Karpas-422 (cell line): Measurements from ENCODE around the gene RBM3. TPM values are rescaled to one million over a fixed set of nuclear protein-coding genes. Genes with fewer than 3 reads are reported as not detected.

Experiments used
- DNase-seq: peaks from one replicate; pipeline ENCODE4 v3.0.0-alpha.2; 2015
- H2AFZ ChIP-seq: fragments of 200-600 bp; sonication (generic); 2 replicates; pipeline ENCODE4 v1.6.1; 2014; ENCODE audit warnings: antibody characterized with exemption, low read length, mixed read lengths
- H3K27ac ChIP-seq: fragments of 200-600 bp; sonication (generic); 2 replicates; pipeline ENCODE4 v1.5.1; 2014; ENCODE audit warnings: mild to moderate bottlenecking, low read length, moderate library complexity
- H3K27me3 ChIP-seq: fragments of 200-600 bp; sonication (generic); 2 replicates; pipeline ENCODE4 v1.6.1; 2014; ENCODE audit warnings: low read length, mixed read lengths
- H3K36me3 ChIP-seq: fragments of 200-600 bp; sonication (generic); 2 replicates; pipeline ENCODE4 v1.6.1; 2014; ENCODE audit warnings: low read length, mixed read lengths; ENCODE audit not compliant: insufficient read depth
- H3K4me1 ChIP-seq: fragments of 200-600 bp; sonication (generic); 2 replicates; pipeline ENCODE4 v1.6.1; 2014; ENCODE audit warnings: mild to moderate bottlenecking, low read length, mixed read lengths
- H3K4me2 ChIP-seq: fragments of 200-600 bp; sonication (generic); 2 replicates; pipeline ENCODE4 v1.6.1; 2014; ENCODE audit warnings: low read length, low read depth, mild to moderate bottlenecking; ENCODE audit not compliant: poor library complexity, severe bottlenecking
- H3K4me3 ChIP-seq: fragments of 200-600 bp; sonication (generic); 2 replicates; pipeline ENCODE4 v1.5.1; 2014; ENCODE audit warnings: mild to moderate bottlenecking, antibody characterized with exemption, low read length, mixed read lengths
- H3K79me2 ChIP-seq: fragments of 200-600 bp; sonication (generic); 2 replicates; pipeline ENCODE4 v1.6.1; 2014; ENCODE audit warnings: mild to moderate bottlenecking, low read length, mixed read lengths
- H3K9ac ChIP-seq: fragments of 200-600 bp; sonication (generic); 2 replicates; pipeline ENCODE4 v1.6.0; 2014; ENCODE audit warnings: low read length
- H3K9me2 ChIP-seq: fragments of 200-600 bp; sonication (generic), shearing (Covaris generic); replicated peaks from 2 replicates; pipeline ENCODE4 v1.6.0; 2014; ENCODE audit warnings: mild to moderate bottlenecking, low read length, moderate library complexity; ENCODE audit not compliant: insufficient read depth
- H3K9me3 ChIP-seq: fragments of 300-700, 200-600 bp; sonication (generic); 2 replicates; pipeline ENCODE4 v1.6.1; 2014; ENCODE audit warnings: low read length, mixed read lengths
- H4K20me1 ChIP-seq: fragments of 200-600 bp; sonication (generic); 2 replicates; pipeline ENCODE4 v1.6.1; 2014; ENCODE audit warnings: mild to moderate bottlenecking, antibody characterized with exemption, low read length, low read depth; ENCODE audit not compliant: insufficient read depth
- small RNA-seq: library from RNA; depleted of rRNA; stranded (forward); fragments of <200 nt; gene quantifications from one replicate; pipeline ENCODE3, GENCODE V24; 2014
- total RNA-seq: library from RNA; depleted of rRNA; stranded (reverse); fragments of >200 nt; shearing (Covaris generic); gene quantifications from 2 replicates; pipeline ENCODE4 v1.2.3, GENCODE V29; 2014; ENCODE audit warnings: low replicate concordance; rRNA removed

Gene RBM3
- total RNA-seq, 1 experiment from 2014 or later, result 183 TPM

DNA sequence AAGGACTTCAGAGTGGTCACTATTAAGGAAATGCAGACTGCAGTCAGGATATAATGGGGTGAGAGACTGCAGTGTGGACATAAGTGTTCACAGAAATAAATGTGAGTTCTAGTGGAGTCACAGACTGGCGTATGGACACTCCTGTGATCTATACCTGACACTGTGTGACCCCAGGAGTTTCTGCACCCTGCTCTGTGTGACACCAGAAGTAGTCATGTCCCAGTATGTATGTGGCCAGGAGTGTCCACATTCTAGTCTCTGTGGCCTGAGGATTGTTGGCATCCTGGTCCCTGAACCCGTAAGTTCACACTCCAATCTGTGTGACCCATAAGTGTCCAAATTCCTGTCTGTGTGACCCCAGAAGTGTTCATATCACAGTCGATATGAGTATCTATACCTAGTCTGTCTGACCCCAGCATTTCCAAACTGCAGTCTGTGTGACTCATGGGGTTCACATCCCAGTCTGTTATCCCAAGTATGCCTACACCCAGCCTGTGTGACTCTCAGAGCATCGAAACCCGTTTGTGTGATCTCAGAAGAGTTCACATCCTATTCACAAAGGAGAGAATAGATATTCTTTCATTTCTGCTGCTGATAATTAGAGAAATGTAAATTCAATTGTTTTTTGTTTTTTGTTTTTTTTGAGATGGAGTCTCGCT lies 39.3 kb downstream of the RBM3 start:
- H3K79me2 ChIP-seq, result no peaks in the 10 kb centered on the region
- no peak overlapping the region for H3K4me3 ChIP-seq
- no peaks in the 10 kb centered on the region for H3K9me2 ChIP-seq
- H4K20me1 ChIP-seq, result no peaks in the 10 kb centered on the region
- DNase-seq, result no peak
- no peak overlapping the region for H3K9ac ChIP-seq
- no peaks in the 10 kb centered on the region for H3K4me1 ChIP-seq
- no peak overlapping the region for H3K4me2 ChIP-seq
- no peak overlapping the region for H2AFZ ChIP-seq
- H3K36me3 ChIP-seq, result no peaks in the 10 kb centered on the region
- H3K9me3 ChIP-seq, result no peaks in the 10 kb centered on the region
- H3K27me3 ChIP-seq, result no peaks in the 10 kb centered on the region
- no peak overlapping the region for H3K27ac ChIP-seq

DNA sequence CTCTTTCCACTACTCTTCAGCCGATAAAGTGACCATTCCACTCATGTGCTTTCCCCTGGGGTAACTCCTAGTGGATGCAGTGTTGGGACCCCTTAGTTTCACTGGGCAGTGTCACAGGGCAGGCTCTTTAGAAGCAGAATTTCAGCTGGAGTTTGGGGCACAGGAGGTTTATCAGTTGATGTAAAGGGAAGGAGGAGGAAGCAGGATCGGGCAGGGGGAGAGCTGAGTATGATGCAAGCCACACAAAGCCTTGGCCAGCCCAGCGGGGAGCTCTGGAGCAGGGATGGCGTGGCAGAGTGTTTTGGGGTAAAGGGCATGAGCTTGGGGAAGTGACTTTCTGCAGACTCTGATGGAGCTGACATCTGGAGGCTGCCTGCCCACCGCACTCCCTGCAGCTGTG lies 42.3 kb downstream of the RBM3 start:
- Histone ChIP-seq H3K79me2 (no peaks in the 10 kb centered on the region), H3K36me3 (no peaks in the 10 kb centered on the region), H4K20me1 (no peaks in the 10 kb centered on the region), H3K9me2 (no peaks in the 10 kb centered on the region), H3K9me3 (no peaks in the 10 kb centered on the region), H3K27me3 (no peaks in the 10 kb centered on the region), H2AFZ (no peak overlapping the region), H3K4me1 (no peaks in the 10 kb centered on the region), H3K9ac (no peak overlapping the region), H3K4me3 (no peak overlapping the region), H3K27ac (no peak overlapping the region), H3K4me2 (no peak overlapping the region)
- DNase-seq, result no peak

DNA sequence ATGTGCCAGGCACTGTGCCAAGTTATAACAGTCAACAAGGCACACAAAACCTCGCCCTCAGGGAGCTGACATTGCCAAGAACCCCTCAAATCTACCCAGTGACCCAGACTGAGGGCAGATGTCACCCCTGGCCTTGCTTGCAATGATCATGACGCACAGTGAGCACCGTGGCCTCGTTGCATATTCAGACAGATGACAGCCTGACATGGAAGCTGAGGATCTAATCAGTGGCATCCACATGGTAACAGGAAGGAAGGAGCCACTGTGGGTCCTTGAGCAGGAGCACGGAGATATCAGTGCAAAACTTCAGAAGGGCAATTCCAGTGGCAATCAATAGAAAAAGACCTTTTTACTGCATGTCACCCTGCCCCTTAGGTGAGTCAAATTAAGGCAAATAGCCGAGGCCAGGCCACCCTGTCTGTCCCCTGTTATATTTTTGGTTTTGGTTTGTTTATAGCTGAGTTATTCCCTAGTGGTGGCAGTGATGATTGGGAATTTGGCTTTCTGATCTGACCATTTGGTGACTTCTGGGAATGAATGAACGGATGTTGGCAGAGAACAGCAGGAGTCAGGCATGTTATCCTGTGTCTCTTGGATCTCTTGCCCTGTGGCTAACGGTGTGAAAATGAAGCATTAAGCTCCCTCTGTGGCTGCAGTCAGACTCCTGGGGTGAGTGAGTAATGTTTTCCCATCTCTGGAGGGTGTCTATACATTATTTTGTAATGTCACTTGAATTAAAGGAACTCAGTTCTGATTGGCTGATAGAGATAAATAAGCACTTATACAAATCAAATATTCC lies 43.5 kb downstream of the RBM3 start:
- Histone ChIP-seq H3K4me3 (no peak overlapping the region), H3K9me2 (no peaks in the 10 kb centered on the region), H3K9ac (no peak overlapping the region), H3K9me3 (no peaks in the 10 kb centered on the region), H3K4me2 (no peak overlapping the region), H3K27ac (no peak overlapping the region), H4K20me1 (no peaks in the 10 kb centered on the region), H3K79me2 (no peaks in the 10 kb centered on the region), H2AFZ (no peak overlapping the region), H3K4me1 (no peaks in the 10 kb centered on the region), H3K36me3 (no peaks in the 10 kb centered on the region), H3K27me3 (no peaks in the 10 kb centered on the region)
- no peak for DNase-seq

DNA sequence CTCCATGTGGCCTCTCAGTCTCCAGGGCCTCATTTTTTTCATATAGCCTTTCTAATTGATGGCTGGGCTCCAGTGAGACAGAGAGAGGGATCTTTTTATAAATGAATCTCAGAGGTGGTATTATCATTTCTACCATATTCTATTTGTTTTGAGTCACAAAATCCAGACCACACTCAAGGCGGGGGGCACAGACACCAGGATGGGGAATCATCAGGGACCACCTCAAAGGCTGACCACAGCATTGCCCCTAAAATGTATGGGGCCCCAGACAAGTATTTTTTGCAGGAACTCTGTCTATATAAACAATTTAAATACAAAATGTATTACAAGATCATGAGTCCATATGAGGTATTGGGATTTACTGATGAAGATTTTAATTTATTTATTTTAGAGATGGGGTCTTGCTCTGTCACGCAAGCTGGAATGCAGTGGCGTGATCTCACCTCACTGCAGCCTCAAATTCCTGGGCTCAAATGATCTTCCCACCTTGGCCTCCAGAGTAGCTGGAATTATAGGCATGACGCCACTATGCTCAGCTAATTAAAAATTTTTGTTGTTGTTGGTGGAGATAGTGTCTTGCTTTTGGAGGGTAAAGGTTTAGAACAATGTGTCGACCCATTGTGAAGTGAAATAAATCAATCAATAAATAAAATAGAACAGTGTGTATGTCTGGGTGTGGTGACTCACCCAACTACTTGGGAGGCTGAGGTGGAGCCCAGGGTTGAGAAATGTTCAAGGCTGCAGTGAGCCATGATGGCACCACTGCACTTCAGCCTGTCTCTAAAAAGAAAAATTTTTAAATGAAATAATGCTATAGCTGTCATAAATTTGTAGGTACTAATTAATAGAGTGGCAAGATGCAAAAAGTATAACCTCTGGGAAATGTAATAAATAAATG lies 52.4 kb downstream of the RBM3 start:
- Histone ChIP-seq H4K20me1 (no peaks in the 10 kb centered on the region), H3K4me2 (no peak overlapping the region), H3K4me3 (no peak overlapping the region), H3K4me1 (no peaks in the 10 kb centered on the region), H3K9me2 (no peaks in the 10 kb centered on the region), H3K36me3 (no peaks in the 10 kb centered on the region), H3K79me2 (no peaks in the 10 kb centered on the region), H3K27me3 (no peaks in the 10 kb centered on the region), H3K9ac (no peak overlapping the region), H3K27ac (no peak overlapping the region), H3K9me3 (no peaks in the 10 kb centered on the region), H2AFZ (no peak overlapping the region)
- DNase-seq, result no peak

Small RNA genes lying within 50 kb of the gene (small RNA-seq; reads per million reads assigned to genes)
- not detected for gene MRPL32P1

Other genes with a start within 250 kb of the RBM3 start
- not detected in 2 replicates for gene SSX3, start 217.8 kb upstream of the RBM3 start, total RNA-seq
- gene SSX4, start 190.9 kb upstream of the RBM3 start, total RNA-seq, result not detected in 2 replicates
- gene SSX4B, start 162.5 kb upstream of the RBM3 start, total RNA-seq, result not detected in 2 replicates
- gene SLC38A5, start 104.2 kb upstream of the RBM3 start, total RNA-seq, result not detected in 2 replicates
- gene FTSJ1, start 98.3 kb upstream of the RBM3 start, total RNA-seq, result 22.9 and 36.3 TPM in 2 replicates
- 0.29 TPM in 1 of 2 replicates, not detected in the other for gene PORCN, start 65.5 kb upstream of the RBM3 start, total RNA-seq
- 50.2 and 90.6 TPM in 2 replicates for gene EBP, start 52.7 kb upstream of the RBM3 start, total RNA-seq
- gene TBC1D25, start 34.8 kb upstream of the RBM3 start, total RNA-seq, result 3.1 and 14.4 TPM in 2 replicates
- gene WDR13, start 23.0 kb downstream of the RBM3 start, total RNA-seq, result 35.5 and 53.4 TPM in 2 replicates
- gene WAS, start 109.3 kb downstream of the RBM3 start, total RNA-seq, result 63.4 and 83.6 TPM in 2 replicates
- gene SUV39H1, start 122.2 kb downstream of the RBM3 start, total RNA-seq, result 9.5 and 12.2 TPM in 2 replicates
- gene GLOD5, start 187.3 kb downstream of the RBM3 start, total RNA-seq, result not detected in 2 replicates
- gene GATA1, start 212.1 kb downstream of the RBM3 start, total RNA-seq, result not detected in 2 replicates
- 25.1 and 38.7 TPM in 2 replicates for gene HDAC6, start 227.6 kb downstream of the RBM3 start, total RNA-seq